Retinal pigment epithelial cell (primary cell): ENCODE results near the gene HEPACAM.

ENCODE experiments used
- DNase-seq: peaks from one replicate; pipeline ENCODE4 v3.0.0-alpha.2; 2010; ENCODE audit warnings: low read depth
- H3K4me3 ChIP-seq: 2 replicates; pipeline ENCODE4 v1.5.1; 2011; ENCODE audit warnings: mild to moderate bottlenecking, low read length, control low read depth, moderate library complexity
- CTCF ChIP-seq: conservative IDR thresholded peaks from 2 replicates; pipeline ENCODE4 v1.5.1; 2011; ENCODE audit warnings: low read depth, low read length, control low read depth, inconsistent platforms

Gene HEPACAM

DNA sequence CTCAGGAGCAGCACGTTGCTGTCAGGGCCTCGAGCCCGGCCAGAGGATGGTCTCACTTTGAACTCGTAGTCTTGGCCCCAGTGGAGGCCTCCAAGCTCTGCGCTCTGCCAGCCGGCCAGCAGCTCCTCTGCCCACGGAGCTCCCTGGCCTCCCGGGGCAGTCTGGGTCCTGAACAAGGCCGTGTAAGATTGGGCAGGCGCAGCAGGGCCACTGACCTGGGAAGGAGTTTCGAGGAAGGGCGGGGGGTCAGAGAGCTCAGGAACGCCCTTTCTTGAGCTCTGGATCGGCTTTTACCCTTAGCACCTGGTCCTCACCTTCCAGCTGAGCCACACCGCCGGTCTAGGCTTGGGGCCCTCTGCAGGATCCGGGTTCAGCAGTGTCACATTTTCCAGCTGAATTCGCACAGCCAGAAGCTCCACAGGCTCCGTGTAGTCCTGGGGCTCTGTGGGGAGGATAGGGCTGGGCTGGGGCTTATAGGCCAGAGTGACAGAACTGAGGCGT, 40.3 kb downstream of the HEPACAM start:
- no peak for TF ChIP-seq CTCF
- H3K4me3 ChIP-seq = no peak overlapping the region
- no peak for DNase-seq

- no peak for DNase-seq
- no peak overlapping the region for H3K4me3 ChIP-seq
- TF ChIP-seq CTCF = no peak
These were observed 41.0 kb downstream of the HEPACAM start for GRCh38 chr11:124894606-124895430.

DNA sequence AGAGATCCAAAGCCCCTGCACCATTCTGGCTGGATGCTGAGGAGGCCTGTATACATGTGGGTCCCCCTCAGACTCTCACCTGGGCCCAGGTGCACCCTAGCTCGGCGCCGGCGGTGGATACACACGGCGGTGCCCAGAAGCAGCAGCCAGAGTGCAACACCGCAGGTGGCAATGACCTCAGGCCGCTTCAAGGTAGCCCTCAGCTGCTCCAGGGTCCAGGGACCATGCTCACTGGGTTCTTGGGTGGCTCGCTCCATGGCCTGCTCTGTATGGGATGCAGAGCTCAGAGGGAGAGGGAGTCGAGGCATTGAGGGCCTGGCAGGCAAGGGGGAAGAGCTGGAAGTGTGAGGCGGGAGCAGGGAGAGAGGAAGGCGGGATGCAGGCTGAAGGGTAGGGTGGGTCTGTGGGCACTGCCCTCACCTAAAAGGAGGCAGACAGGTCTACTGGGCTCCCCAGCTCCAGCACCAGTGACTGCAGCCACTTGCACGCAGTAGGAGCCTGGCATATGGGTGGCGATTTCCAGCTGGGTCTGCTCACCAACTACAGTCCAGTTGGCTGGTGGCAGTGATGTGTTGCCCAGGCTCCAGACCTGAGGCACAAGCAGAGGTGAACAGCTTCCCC, 42.0 kb downstream of the HEPACAM start:
- TF ChIP-seq CTCF = no peak
- H3K4me3 ChIP-seq = no peak overlapping the region
- DNase-seq = no peak

GRCh38 chr11:124892750-124893454, 42.9 kb downstream of the HEPACAM start:
- no peak for DNase-seq
- no peak overlapping the region for H3K4me3 ChIP-seq

DNA sequence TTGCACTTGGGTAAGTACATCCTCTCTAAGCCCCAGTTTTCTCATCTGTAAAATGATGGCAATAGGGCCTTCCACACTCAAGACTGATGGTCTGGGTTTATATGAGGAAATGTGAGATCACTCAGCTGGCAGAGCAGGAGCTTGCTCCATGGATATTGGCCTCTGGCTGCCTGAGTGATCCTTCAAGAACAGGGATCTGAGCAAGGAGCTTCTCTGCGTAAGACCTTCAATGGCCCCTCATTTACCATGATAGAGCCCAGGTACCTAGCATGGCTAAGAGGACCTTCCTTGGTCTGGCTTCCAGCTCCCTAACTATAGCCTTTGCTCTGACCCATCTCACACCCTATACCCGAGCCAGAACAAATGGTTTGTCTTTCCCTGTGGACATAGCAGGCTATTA, 43.7 kb downstream of the HEPACAM start:
- no peak for DNase-seq
- no peak for TF ChIP-seq CTCF
- H3K4me3 ChIP-seq = no peak overlapping the region

More at GRCh38 chr11:124892750-124893454, 42.9 kb downstream of the HEPACAM start:
- TF ChIP-seq CTCF = no peak

GRCh38 chr11:124891373-124891861, 44.4 kb downstream of the HEPACAM start:
- H3K4me3 ChIP-seq = no peak overlapping the region
- no peak for TF ChIP-seq CTCF
- DNase-seq = no peak
